B cell (primary cell): ENCODE data around the gene CSNK2A2. TPM values are rescaled to one million over a fixed set of nuclear protein-coding genes. Genes with fewer than 3 reads are reported as not detected.

Source experiments
- ATAC-seq: fragments of 200-7000 bp; cut with Tn5 transposase; one replicate; pipeline ENCODE4 v1.10.0; 2021; ENCODE audit warnings: low read depth, mild to moderate bottlenecking, moderate number of reproducible peaks, moderate library complexity
- CTCF ChIA-PET: fragments of 350-600 bp; sonication (Branson Sonifier 250); formaldehyde crosslinking; loops from one replicate; lab custom pipeline; 2021; ENCODE audit warnings: antibody characterized with exemption, inconsistent platforms; lab: Charles Lee
- POLR2A ChIA-PET: fragments of 350-600 bp; sonication (Branson Sonifier 250); formaldehyde crosslinking; loops from one replicate; lab custom pipeline; 2021; ENCODE audit warnings: antibody characterized with exemption; lab: Charles Lee
- DNase-seq: peaks from one replicate; pipeline ENCODE4 v3.0.0; 2013
- H2AFZ ChIP-seq: 2 replicates; pipeline ENCODE4 v1.6.1; 2012; ENCODE audit warnings: mild to moderate bottlenecking, low read depth, low read length; ENCODE audit not compliant: insufficient read depth, poor library complexity, severe bottlenecking
- H3K27ac ChIP-seq, 2 donors: 1 replicate in 1 of 2; 2 replicates in 1 of 2; pipeline ENCODE4 v1.5.1; 2012 to 2013; ENCODE audit warnings: low read length in 2 of 2, mild to moderate bottlenecking in 2 of 2, moderate library complexity in 1 of 2
- H3K27me3 ChIP-seq, 4 experiments: fragments of 200-600 bp in 1 of 4; sonication (generic) in 1 of 4; replicated peaks in 1 of 4; 1 replicate in 2 of 4; 2 replicates in 2 of 4; pipeline versions ENCODE4 v1.6.1 to v1.7.0; 2013 to 2016; ENCODE audit warnings: low read length in 3 of 4, mild to moderate bottlenecking in 2 of 4, mixed read lengths in 1 of 4, moderate library complexity in 1 of 4; ENCODE audit not compliant: insufficient read depth in 4 of 4, control insufficient read depth in 3 of 4; ENCODE audit errors: control extremely low read depth in 1 of 4
- H3K36me3 ChIP-seq, 2 experiments: replicated peaks in 1 of 2; 1 replicate in 1 of 2; 2 replicates in 1 of 2; pipeline versions ENCODE4 v1.6.1 to v1.7.1; 2013; ENCODE audit warnings: low read length in 1 of 2; ENCODE audit not compliant: insufficient read depth in 2 of 2, control insufficient read depth in 1 of 2; ENCODE audit errors: control extremely low read depth in 1 of 2, extremely low read depth in 1 of 2
- H3K4me1 ChIP-seq, 2 donors: fragments of 200-600 bp in 1 of 2; sonication (generic) in 1 of 2; 1 replicate in 1 of 2; 2 replicates in 1 of 2; pipeline versions ENCODE4 v1.5.1 to v1.6.1; 2013 to 2017; ENCODE audit warnings: low read length in 2 of 2; ENCODE audit not compliant: control insufficient read depth in 2 of 2, insufficient read depth in 2 of 2
- H3K4me2 ChIP-seq: replicated peaks from 2 replicates; pipeline ENCODE3; 2012; ENCODE audit warnings: mild to moderate bottlenecking, low read depth, low read length; ENCODE audit not compliant: poor library complexity, severe bottlenecking
- H3K4me3 ChIP-seq, 5 experiments: fragments of 200-600 bp in 1 of 5; sonication (generic) in 1 of 5; 1 replicate in 3 of 5; 2 replicates in 2 of 5; pipeline versions ENCODE4 v1.5.1 to v1.7.0; 2011 to 2016; ENCODE audit warnings: low read length in 4 of 5, mild to moderate bottlenecking in 4 of 5, low read depth in 2 of 5, control low read depth in 1 of 5, moderate library complexity in 1 of 5; ENCODE audit not compliant: insufficient read depth in 1 of 5; ENCODE audit errors: control extremely low read depth in 1 of 5, extremely low read depth in 1 of 5
- H3K79me2 ChIP-seq: fragments of 200-600 bp; sonication (generic); one replicate; pipeline ENCODE4 v1.6.0; 2016; ENCODE audit warnings: low read length; ENCODE audit not compliant: control insufficient read depth, insufficient read depth
- H3K9ac ChIP-seq: fragments of 200-600 bp; sonication (generic); 2 replicates; pipeline ENCODE4 v1.6.1; 2017; ENCODE audit warnings: mild to moderate bottlenecking, low read length, moderate library complexity
- H3K9me3 ChIP-seq, 3 donors: one replicate each; pipeline versions ENCODE4 v1.6.1 to v1.7.1; 2013; ENCODE audit warnings: low read length in 2 of 3; ENCODE audit not compliant: control insufficient read depth in 2 of 3, insufficient read depth in 1 of 3; ENCODE audit errors: control extremely low read depth in 1 of 3
- H4K20me1 ChIP-seq: 2 replicates; pipeline ENCODE4 v1.6.0; 2012; ENCODE audit warnings: mild to moderate bottlenecking, low read length; ENCODE audit not compliant: insufficient read depth, control insufficient read depth, poor library complexity, severe bottlenecking
- H3K27ac Mint-ChIP-seq: one replicate; pipeline ENCODE4 v1.8.0; 2021; ENCODE audit warnings: mixed read lengths
- H3K27me3 Mint-ChIP-seq: one replicate; pipeline ENCODE4 v1.8.0; 2021; ENCODE audit warnings: mixed read lengths
- H3K4me1 Mint-ChIP-seq: one replicate; pipeline ENCODE4 v1.8.0; 2021; ENCODE audit warnings: mixed read lengths
- H3K4me3 Mint-ChIP-seq: one replicate; pipeline ENCODE4 v1.8.0; 2021; ENCODE audit warnings: mixed read lengths
- H3K9me3 Mint-ChIP-seq: one replicate; pipeline ENCODE4 v1.8.0; 2022; ENCODE audit warnings: mixed read lengths; ENCODE audit not compliant: insufficient read depth
- EZH2 ChIP-seq: IDR thresholded peaks from 2 replicates; pipeline ENCODE4 v1.6.1; 2012; ENCODE audit warnings: borderline replicate concordance, low read depth, mild to moderate bottlenecking, moderate library complexity, low read length; ENCODE audit not compliant: insufficient read depth, poor library complexity, severe bottlenecking
- WGBS: methylation state at CpG from one replicate; pipeline ENCODE4 v1.1.5; 2013; ENCODE audit warnings: missing lambda C conversion rate; ENCODE audit not compliant: insufficient coverage; 5-methylcytosine and 5-hydroxymethylcytosine counted together
- intact Hi-C: fragments of 100-400 bp; cut with micrococcal nuclease; formaldehyde crosslinking; loops from one replicate; pipeline ENCODE4 v1.10.0; 2022
- polyA plus RNA-seq: library from polyadenylated mRNA; depleted of rRNA; stranded (reverse); fragments of >200 nt; gene quantifications from 2 replicates; pipeline ENCODE4 v1.2.3, GENCODE V29; 2012
- total RNA-seq, 2 donors: library from RNA; stranded (reverse); fragments of 120-200 nt in 1 of 2; gene quantifications; 1 replicate in 1 of 2; 2 replicates in 1 of 2; pipeline versions ENCODE4 v1.2.3 to v1.2.4, GENCODE V29; 2013 to 2022
- TF ChIP-seq, protein P1 (sequence below): fragments of 200-600 bp; IDR thresholded peaks from one replicate; pipeline ENCODE4 v1.8.0; 2022; ENCODE audit warnings: antibody characterized with exemption, mild to moderate bottlenecking

Gene CSNK2A2
- total and polyA plus RNA-seq, 2 donors (not counting 1 experiment from before 2014, with no cell fraction given), result 21.3 to 69.4 TPM

DNA sequence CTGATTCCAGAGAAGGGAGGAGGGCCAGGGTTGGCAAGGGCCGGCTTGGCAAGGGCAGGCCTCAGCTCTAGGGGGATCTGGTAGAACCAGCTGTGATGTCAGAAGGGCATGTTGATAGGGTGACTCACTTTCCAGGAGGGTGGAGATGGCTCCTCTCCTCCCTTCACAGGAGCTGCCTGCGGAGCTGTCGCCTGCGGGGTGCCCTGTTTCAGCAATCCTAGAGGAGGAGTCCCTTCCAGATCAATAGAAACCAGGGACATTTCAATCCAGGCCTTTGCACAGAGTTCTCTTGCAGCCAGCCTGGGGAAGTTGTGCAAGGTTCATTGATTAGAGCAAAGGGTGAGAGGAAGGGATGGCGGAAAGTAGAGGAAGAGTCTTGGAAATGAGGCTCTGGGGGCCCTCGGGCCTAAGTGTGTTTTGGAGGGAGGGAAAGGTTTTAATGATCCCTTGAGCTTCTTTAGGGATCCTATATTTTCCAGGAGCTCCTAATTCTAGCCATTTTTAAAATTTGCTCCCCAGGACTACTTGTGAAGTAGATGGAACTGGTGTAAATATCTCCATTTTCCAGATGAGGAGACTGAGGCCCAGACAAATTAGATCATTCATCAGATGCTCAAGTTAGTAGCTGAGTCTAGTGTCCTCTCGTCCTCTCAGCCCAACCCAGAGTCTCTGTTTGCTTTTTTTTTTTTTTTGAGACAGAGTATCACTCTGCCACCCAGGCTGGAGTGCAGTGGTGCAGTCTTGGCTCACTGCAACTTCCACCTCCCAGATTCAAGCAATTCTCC, 24.8 kb upstream of the CSNK2A2 start:
- Histone ChIP-seq H3K36me3 (no peaks in the 10 kb centered on the region), H3K79me2 (no peaks in the 10 kb centered on the region), H3K4me2 (no peak overlapping the region), H3K9ac (no peak overlapping the region), H3K4me3 (no peak overlapping the region), H3K9me3 (no peaks in the 10 kb centered on the region), H2AFZ (no peak overlapping the region), H3K4me1 (no peaks in the 10 kb centered on the region), H3K27ac (no peak overlapping the region), H4K20me1 (no peaks in the 10 kb centered on the region), H3K27me3 (no peaks in the 10 kb centered on the region)
- DNase-seq (no peak), ATAC-seq (no peak)
- peaks cover 3% of the 10 kb centered on the region for H3K9me3 Mint-ChIP-seq
- H3K27ac Mint-ChIP-seq, result no peak overlapping the region
- WGBS, result 96% methylated on average over 4 of the region's 7 CpGs
- ChIA-PET CTCF (no interaction called here), POLR2A (no interaction called here)
- intact Hi-C loops, result no loop called here
- TF ChIP-seq, protein P1, sequence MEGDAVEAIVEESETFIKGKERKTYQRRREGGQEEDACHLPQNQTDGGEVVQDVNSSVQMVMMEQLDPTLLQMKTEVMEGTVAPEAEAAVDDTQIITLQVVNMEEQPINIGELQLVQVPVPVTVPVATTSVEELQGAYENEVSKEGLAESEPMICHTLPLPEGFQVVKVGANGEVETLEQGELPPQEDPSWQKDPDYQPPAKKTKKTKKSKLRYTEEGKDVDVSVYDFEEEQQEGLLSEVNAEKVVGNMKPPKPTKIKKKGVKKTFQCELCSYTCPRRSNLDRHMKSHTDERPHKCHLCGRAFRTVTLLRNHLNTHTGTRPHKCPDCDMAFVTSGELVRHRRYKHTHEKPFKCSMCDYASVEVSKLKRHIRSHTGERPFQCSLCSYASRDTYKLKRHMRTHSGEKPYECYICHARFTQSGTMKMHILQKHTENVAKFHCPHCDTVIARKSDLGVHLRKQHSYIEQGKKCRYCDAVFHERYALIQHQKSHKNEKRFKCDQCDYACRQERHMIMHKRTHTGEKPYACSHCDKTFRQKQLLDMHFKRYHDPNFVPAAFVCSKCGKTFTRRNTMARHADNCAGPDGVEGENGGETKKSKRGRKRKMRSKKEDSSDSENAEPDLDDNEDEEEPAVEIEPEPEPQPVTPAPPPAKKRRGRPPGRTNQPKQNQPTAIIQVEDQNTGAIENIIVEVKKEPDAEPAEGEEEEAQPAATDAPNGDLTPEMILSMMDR, result no peak
- no peak for TF ChIP-seq EZH2
- H3K4me1 Mint-ChIP-seq, result no peaks in the 10 kb centered on the region
- no peak overlapping the region for H3K4me3 Mint-ChIP-seq
- peaks cover 17% of the 10 kb centered on the region for H3K27me3 Mint-ChIP-seq

DNA sequence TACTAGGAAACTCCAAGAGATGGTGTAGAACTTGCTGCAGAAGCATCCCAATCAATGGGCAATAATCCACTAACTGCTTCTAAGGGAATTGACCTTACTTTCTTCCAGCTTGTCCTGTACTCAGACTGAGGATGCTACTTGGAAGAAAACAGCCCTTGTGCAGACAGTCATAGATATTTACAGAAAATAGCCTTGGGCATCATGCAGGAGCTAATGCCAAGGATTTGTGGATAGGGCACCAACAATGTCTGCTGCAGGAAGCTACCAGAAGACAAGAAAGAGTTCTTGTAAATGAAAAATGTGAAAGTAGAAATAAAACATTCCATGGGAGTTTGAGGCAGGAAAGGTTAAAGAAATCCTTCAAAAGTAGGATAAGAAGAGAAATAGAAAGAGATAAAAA, 21.5 kb upstream of the CSNK2A2 start:
- Histone ChIP-seq H3K79me2 (no peaks in the 10 kb centered on the region), H3K9ac (no peak overlapping the region), H4K20me1 (no peaks in the 10 kb centered on the region), H3K4me1 (no peaks in the 10 kb centered on the region), H3K9me3 (no peaks in the 10 kb centered on the region), H3K36me3 (no peaks in the 10 kb centered on the region), H3K27ac (no peak overlapping the region), H2AFZ (no peak overlapping the region), H3K4me2 (no peak overlapping the region), H3K4me3 (no peak overlapping the region), H3K27me3 (peaks cover 0 to 3% (median 0%) of the 10 kb centered on the region in 4 experiments)
- TF ChIP-seq, protein P1, result no peak
- no peak for TF ChIP-seq EZH2
- POLR2A ChIA-PET, result no interaction called here
- Mint-ChIP-seq H3K9me3 (peaks cover 3% of the 10 kb centered on the region), H3K27ac (no peak overlapping the region), H3K27me3 (peaks cover 16% of the 10 kb centered on the region), H3K4me1 (peaks cover 7% of the 10 kb centered on the region), H3K4me3 (no peak overlapping the region)
- intact Hi-C loops, result loop anchor here (10.0 kb wide), 1 partner anchor 85 kb away; no protein-coding TSS in a partner anchor
- ATAC-seq (no peak), DNase-seq (no peak)
- CTCF ChIA-PET, result no interaction called here
